ENCODE results near the gene SLC12A4.

The SLC12A4 gene

DNA sequence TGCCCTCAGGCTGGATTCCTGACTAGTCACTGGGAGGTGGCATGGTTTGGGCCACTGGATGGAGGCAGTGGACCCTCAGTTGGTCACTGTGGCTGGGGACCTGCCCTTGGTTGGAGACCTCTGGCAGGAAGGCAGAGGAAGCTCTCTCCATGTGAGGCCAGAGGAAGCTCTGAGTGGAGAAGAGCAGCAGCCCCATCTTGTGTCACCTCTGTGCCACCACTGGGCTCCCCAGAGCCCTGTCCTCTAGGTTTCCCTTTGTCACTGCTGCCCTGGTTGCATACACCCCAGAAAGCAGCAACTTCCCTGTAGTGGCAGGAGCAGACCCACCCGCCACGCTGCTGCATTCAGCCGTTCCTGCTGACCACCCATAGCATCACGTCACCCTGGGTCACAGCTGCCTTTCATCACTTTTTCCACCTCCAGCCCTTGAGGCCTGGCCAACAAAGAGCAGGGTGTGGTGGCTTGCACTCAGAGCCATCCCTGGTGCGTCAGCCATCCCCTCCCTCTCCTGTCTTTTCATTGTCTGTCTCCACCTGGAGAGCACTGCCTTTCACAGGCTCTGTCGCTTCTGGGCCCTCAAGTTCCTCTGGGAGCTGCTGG lies 48.7 kb downstream of the SLC12A4 start:
- Histone ChIP-seq H3K27ac (ENCODE audit: low read depth, low read length) (no peak overlapping the region), H3K9me3 (ENCODE audit: insufficient read depth, low read length) (no peaks in the 10 kb centered on the region), H3K9ac (ENCODE audit: low read length) (no peak overlapping the region), H2AFZ (ENCODE audit: low read depth, low read length, severe bottlenecking) (no peak overlapping the region), H4K20me1 (ENCODE audit: low read depth, low read length) (no peaks in the 10 kb centered on the region), H3F3A (ENCODE audit: insufficient read depth) (no peaks in the 10 kb centered on the region), H3K9me2 (replicated peaks; ENCODE audit: insufficient read depth, low read length) (no peaks in the 10 kb centered on the region), H3K27me3 (ENCODE audit: low read length) (no peaks in the 10 kb centered on the region), H3K4me2 (ENCODE audit: low read depth, low read length, poor library complexity, severe bottlenecking) (no peak overlapping the region), H3K36me3 (ENCODE audit: low read length) (no peaks in the 10 kb centered on the region), H3K79me2 (ENCODE audit: insufficient read depth, low read length) (no peaks in the 10 kb centered on the region), H3K4me3 (ENCODE audit: insufficient read depth, low read length, poor library complexity, severe bottlenecking) (no peak overlapping the region)
- TF ChIP-seq EZH2phosphoT487 (conservative IDR thresholded peaks at IDR 0.05; ENCODE audit: low read length), result no peak
- TF ChIP-seq, protein P1, sequence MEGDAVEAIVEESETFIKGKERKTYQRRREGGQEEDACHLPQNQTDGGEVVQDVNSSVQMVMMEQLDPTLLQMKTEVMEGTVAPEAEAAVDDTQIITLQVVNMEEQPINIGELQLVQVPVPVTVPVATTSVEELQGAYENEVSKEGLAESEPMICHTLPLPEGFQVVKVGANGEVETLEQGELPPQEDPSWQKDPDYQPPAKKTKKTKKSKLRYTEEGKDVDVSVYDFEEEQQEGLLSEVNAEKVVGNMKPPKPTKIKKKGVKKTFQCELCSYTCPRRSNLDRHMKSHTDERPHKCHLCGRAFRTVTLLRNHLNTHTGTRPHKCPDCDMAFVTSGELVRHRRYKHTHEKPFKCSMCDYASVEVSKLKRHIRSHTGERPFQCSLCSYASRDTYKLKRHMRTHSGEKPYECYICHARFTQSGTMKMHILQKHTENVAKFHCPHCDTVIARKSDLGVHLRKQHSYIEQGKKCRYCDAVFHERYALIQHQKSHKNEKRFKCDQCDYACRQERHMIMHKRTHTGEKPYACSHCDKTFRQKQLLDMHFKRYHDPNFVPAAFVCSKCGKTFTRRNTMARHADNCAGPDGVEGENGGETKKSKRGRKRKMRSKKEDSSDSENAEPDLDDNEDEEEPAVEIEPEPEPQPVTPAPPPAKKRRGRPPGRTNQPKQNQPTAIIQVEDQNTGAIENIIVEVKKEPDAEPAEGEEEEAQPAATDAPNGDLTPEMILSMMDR (IDR thresholded peaks at IDR 0.05; ENCODE audit: insufficient read depth, low read length, poor library complexity, severe bottlenecking), result no peak

DNA sequence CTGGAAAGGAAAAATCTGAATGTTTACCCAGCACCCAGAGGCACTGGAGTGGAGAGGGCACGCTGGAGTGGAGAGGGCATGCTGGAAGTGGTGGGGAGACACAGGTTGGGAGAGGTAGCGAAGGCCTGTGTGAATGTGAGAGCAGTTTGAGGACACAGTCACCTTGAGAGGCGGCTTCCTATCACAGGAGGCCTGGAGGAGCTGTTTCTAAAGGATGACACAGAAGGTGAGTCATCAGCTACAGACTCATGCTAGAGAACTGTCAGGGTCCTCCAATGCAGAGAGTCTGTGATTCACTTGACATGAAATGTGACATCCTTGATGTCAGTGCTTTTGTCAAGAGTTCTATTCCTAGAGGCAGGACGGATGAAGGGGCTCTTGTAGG lies 50.6 kb downstream of the SLC12A4 start:
- Histone ChIP-seq H3K4me3 (ENCODE audit: insufficient read depth, low read length, poor library complexity, severe bottlenecking) (no peak overlapping the region), H3F3A (ENCODE audit: insufficient read depth) (no peaks in the 10 kb centered on the region), H3K27me3 (ENCODE audit: low read length) (no peaks in the 10 kb centered on the region), H2AFZ (ENCODE audit: low read depth, low read length, severe bottlenecking) (no peak overlapping the region), H3K79me2 (ENCODE audit: insufficient read depth, low read length) (no peaks in the 10 kb centered on the region), H3K9me3 (ENCODE audit: insufficient read depth, low read length) (no peaks in the 10 kb centered on the region), H3K27ac (ENCODE audit: low read depth, low read length) (no peak overlapping the region), H3K4me2 (ENCODE audit: low read depth, low read length, poor library complexity, severe bottlenecking) (no peak overlapping the region), H3K36me3 (ENCODE audit: low read length) (no peaks in the 10 kb centered on the region), H3K9ac (ENCODE audit: low read length) (no peak overlapping the region), H3K9me2 (replicated peaks; ENCODE audit: insufficient read depth, low read length) (no peaks in the 10 kb centered on the region), H4K20me1 (ENCODE audit: low read depth, low read length) (no peaks in the 10 kb centered on the region)
- no peak for TF ChIP-seq EZH2phosphoT487 (conservative IDR thresholded peaks at IDR 0.05; ENCODE audit: low read length)
- TF ChIP-seq, protein P1 (IDR thresholded peaks at IDR 0.05; ENCODE audit: insufficient read depth, low read length, poor library complexity, severe bottlenecking), result no peak

DNA sequence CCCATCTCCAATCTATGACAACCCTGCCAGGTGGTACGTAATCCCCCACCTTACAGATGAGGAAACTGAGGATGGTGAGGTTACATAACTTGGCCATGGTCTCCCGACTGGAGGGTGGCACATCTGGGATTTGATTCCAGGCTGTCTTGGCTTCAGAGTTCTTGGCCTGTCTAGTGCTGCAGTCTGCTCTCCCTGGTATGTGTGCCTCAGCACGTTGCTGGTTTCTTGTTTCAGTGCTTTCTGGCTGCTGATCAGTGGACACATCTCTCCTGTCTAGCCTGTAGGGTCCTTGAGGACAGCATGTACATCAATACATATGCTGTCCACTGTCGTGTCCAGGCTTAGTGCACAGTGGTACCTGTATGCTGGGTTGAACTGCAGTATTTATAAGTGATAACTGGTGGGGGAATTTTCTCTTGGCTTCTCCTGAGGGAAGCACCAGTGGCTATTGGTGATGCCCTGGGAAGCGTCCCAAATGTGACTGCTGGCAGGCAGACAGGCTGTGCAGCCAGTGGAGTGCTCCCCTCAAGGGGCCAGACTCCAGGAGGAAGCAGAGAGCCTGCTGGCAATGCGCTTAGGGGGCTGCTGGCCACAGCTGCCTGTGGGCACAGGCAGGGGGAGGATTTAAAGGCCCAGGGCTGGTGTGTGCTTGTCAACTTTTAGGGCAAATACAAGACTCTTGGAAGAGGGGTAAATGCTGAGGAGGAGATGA lies 51.1 kb downstream of the SLC12A4 start:
- Histone ChIP-seq H3K36me3 (ENCODE audit: low read length) (no peaks in the 10 kb centered on the region), H3K27ac (ENCODE audit: low read depth, low read length) (no peak overlapping the region), H2AFZ (ENCODE audit: low read depth, low read length, severe bottlenecking) (no peak overlapping the region), H3K9me2 (replicated peaks; ENCODE audit: insufficient read depth, low read length) (no peaks in the 10 kb centered on the region), H3K4me2 (ENCODE audit: low read depth, low read length, poor library complexity, severe bottlenecking) (no peak overlapping the region), H3K79me2 (ENCODE audit: insufficient read depth, low read length) (no peaks in the 10 kb centered on the region), H4K20me1 (ENCODE audit: low read depth, low read length) (no peaks in the 10 kb centered on the region), H3K9me3 (ENCODE audit: insufficient read depth, low read length) (no peaks in the 10 kb centered on the region), H3K9ac (ENCODE audit: low read length) (no peak overlapping the region), H3K4me3 (ENCODE audit: insufficient read depth, low read length, poor library complexity, severe bottlenecking) (no peak overlapping the region), H3K27me3 (ENCODE audit: low read length) (no peaks in the 10 kb centered on the region), H3F3A (ENCODE audit: insufficient read depth) (no peaks in the 10 kb centered on the region)
- TF ChIP-seq, protein P1 (IDR thresholded peaks at IDR 0.05; ENCODE audit: insufficient read depth, low read length, poor library complexity, severe bottlenecking), result no peak
- TF ChIP-seq EZH2phosphoT487 (conservative IDR thresholded peaks at IDR 0.05; ENCODE audit: low read length), result no peak

All from SU-DHL-6 (cell line).